ENCODE results near the gene RASGRF1. TPM values are rescaled to one million over a fixed set of nuclear protein-coding genes. Genes with fewer than 3 reads are reported as not detected.

Gene RASGRF1
- total RNA-seq, 2 donors from 2014 or later: 0.09 to 1.1 TPM

DNA sequence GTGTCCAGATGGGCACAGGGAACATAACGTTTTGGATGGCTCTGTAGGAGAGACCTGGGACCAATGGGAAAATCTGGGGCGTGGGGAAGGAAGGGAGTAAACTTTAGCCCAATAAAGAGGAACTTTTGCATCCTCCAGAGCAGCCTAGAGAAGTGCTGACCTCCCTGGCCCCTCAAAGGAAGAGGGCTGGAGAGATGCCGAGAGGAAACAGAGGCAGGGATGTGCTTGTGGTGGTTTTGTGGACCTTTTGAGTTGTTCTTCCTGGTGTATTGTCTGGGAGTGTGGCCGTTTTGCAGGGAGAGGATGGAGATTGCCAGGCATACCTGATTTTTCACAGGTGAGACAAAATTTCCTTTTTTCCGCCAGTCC is 155.9 kb downstream of the RASGRF1 start:
- Histone ChIP-seq H3K4me3 (no peak overlapping the region), H3K27ac (peak overlapping the region; percentile 72 to 82), H3K4me1 (replicated peaks) (peaks cover 41% of the 10 kb centered on the region), H3K27me3 (replicated peaks; ENCODE audit: insufficient read depth) (no peaks in the 10 kb centered on the region), H3K9me3 (no peaks in the 10 kb centered on the region), H3K36me3 (no peaks in the 10 kb centered on the region)
- intact Hi-C loops (cut with DNase I): no loop called here
- TF ChIP-seq, protein P1, sequence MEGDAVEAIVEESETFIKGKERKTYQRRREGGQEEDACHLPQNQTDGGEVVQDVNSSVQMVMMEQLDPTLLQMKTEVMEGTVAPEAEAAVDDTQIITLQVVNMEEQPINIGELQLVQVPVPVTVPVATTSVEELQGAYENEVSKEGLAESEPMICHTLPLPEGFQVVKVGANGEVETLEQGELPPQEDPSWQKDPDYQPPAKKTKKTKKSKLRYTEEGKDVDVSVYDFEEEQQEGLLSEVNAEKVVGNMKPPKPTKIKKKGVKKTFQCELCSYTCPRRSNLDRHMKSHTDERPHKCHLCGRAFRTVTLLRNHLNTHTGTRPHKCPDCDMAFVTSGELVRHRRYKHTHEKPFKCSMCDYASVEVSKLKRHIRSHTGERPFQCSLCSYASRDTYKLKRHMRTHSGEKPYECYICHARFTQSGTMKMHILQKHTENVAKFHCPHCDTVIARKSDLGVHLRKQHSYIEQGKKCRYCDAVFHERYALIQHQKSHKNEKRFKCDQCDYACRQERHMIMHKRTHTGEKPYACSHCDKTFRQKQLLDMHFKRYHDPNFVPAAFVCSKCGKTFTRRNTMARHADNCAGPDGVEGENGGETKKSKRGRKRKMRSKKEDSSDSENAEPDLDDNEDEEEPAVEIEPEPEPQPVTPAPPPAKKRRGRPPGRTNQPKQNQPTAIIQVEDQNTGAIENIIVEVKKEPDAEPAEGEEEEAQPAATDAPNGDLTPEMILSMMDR (IDR thresholded peaks at IDR 0.05): no peak
- TF ChIP-seq POLR2A (IDR thresholded peaks at IDR 0.05): no peak
- TF ChIP-seq POLR2AphosphoS5 (IDR thresholded peaks at IDR 0.05): no peak
- DNase-seq (ENCODE audit: low spot score): no peak
- 67% methylated on average over 5 of the region's 5 CpGs for WGBS

DNA sequence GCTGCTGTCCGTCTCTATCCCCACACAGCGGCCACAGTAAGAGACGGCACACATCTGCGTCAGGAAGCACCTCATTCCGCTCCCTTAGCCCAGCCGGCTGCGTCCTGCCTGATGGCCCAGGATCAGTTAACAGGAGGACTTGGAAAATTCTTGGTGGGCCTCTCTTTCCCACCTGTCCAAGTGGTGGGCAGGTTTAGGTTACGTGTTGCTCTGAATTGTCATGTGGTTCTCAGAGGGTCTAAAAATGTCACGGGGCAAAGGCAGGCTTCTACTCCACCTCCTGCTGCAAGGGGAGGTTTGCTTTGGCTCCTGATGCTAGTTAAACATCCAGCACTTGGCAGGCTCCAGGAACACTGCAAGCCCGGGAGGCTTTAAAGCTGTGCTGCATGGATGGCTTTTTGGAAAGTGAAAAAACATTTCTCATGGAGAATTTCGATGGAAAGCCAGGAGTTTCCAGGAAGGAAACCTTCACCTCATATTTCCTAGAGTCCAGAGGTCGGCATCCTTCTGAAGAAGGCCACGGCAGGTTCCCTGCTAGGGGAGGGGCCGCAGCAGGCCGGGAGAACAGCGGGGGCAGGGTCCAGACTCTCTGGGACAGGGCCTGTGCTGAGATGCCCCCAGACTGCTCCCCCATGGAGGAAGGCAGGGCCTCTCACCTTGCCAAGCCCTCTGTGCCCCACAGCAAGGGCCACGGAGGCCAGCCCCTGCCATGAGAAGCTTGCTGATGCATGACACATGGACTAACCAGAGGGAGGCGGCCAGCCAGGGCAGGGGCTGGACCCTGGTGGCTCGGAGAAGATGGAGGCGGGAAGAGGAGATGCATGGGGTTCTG is 156.5 kb downstream of the RASGRF1 start:
- Histone ChIP-seq H3K4me3 (no peak overlapping the region), H3K4me1 (replicated peaks) (peaks cover 41% of the 10 kb centered on the region)
- intact Hi-C loops (cut with DNase I): no loop called here

DNA sequence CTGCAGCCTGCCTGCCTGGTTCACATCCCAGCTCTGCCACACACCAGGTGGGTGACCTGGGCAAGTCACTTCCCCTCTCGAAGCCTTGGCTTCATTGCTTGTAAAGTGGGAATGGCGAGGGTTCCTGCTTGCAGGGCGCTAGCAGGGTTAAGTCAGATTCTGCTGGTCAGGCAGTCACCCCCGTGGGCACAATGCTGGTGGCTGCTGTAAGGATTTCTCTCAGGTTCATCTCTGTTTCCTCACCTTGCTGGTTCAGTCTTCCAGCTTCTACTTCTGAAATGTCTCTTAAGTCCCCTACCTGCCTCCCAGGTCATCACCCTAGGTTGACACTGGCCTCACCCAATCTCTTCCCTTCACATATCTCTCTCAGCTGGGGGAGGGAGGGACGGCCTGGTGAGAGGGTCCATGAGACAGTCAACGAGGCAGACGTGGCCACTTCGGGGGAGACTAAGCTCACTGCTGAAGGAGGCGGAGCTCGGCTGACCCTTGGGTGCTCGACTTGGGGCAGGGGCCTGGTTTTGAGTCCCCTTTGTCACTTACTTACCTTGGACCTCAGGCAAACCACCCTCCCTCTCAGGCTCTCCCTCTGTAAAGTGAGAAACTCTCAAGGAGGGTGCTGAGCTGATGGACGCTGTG is 157.3 kb downstream of the RASGRF1 start:
- Histone ChIP-seq H3K27ac (peak overlapping the region; percentile 82 to 83), H3K4me1 (replicated peaks) (peaks cover 41% of the 10 kb centered on the region), H3K36me3 (no peaks in the 10 kb centered on the region), H3K27me3 (replicated peaks; ENCODE audit: insufficient read depth) (no peaks in the 10 kb centered on the region), H3K4me3 (no peak overlapping the region), H3K9me3 (no peaks in the 10 kb centered on the region)
- intact Hi-C loops (cut with DNase I): no loop called here
- DNase-seq (ENCODE audit: low spot score): no peak
- TF ChIP-seq POLR2A (IDR thresholded peaks at IDR 0.05) (no peak), POLR2AphosphoS5 (IDR thresholded peaks at IDR 0.05) (no peak)
- WGBS: 59% methylated on average over 12 of the region's 12 CpGs

More for the DNA sequence above, 156.5 kb downstream of the RASGRF1 start:
- H3K36me3 ChIP-seq: no peaks in the 10 kb centered on the region
- TF ChIP-seq POLR2A (IDR thresholded peaks at IDR 0.05) (no peak), POLR2AphosphoS5 (IDR thresholded peaks at IDR 0.05) (peak; percentile 81)
- TF ChIP-seq, protein P1 (IDR thresholded peaks at IDR 0.05): no peak
- peak overlapping the region; percentile 72 to 82 for H3K27ac ChIP-seq
- DNase-seq (ENCODE audit: low spot score): peak; percentile 80
- H3K27me3 ChIP-seq (replicated peaks; ENCODE audit: insufficient read depth): no peaks in the 10 kb centered on the region
- no peaks in the 10 kb centered on the region for H3K9me3 ChIP-seq
- WGBS: 28% methylated on average over 18 of the region's 20 CpGs

DNA sequence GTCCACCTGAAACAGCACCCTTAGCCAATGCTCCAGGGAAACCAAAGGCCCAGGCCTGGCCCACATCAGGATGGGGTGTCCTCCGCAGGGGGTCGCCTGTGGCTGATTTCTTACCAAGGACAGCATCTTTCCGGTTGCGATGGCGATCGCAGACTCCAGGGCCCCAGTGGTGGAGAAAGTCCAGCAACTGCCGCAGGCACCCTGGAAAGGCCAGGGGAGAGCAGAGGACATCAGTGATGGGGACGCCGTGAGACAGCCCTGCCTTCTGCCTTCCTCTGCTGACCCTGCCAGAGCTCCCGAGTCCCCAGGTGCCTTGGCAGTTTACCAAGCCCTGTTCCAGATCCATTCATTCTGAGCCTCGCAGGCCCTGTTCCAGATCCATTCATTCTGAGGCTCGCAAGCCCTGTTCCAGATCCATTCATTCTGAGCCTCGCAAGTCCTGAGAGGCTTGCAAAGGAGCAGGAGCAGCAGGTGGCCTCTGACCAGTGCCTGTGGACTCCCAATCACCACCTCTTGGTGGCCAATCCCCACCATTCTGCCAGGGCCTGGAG is 158.2 kb downstream of the RASGRF1 start:
- peak overlapping the region; percentile 82 to 83 for H3K27ac ChIP-seq
- TF ChIP-seq POLR2A (IDR thresholded peaks at IDR 0.05) (no peak), POLR2AphosphoS5 (IDR thresholded peaks at IDR 0.05) (no peak)
- TF ChIP-seq, protein P1 (IDR thresholded peaks at IDR 0.05): no peak
- no peaks in the 10 kb centered on the region for H3K27me3 ChIP-seq (replicated peaks; ENCODE audit: insufficient read depth)
- intact Hi-C loops (cut with DNase I): no loop called here
- 69% methylated on average over 13 of the region's 13 CpGs for WGBS
- no peaks in the 10 kb centered on the region for H3K9me3 ChIP-seq
- H3K4me3 ChIP-seq: no peak overlapping the region
- no peaks in the 10 kb centered on the region for H3K36me3 ChIP-seq
- DNase-seq (ENCODE audit: low spot score): no peak
- peaks cover 41% of the 10 kb centered on the region for H3K4me1 ChIP-seq (replicated peaks)

DNA sequence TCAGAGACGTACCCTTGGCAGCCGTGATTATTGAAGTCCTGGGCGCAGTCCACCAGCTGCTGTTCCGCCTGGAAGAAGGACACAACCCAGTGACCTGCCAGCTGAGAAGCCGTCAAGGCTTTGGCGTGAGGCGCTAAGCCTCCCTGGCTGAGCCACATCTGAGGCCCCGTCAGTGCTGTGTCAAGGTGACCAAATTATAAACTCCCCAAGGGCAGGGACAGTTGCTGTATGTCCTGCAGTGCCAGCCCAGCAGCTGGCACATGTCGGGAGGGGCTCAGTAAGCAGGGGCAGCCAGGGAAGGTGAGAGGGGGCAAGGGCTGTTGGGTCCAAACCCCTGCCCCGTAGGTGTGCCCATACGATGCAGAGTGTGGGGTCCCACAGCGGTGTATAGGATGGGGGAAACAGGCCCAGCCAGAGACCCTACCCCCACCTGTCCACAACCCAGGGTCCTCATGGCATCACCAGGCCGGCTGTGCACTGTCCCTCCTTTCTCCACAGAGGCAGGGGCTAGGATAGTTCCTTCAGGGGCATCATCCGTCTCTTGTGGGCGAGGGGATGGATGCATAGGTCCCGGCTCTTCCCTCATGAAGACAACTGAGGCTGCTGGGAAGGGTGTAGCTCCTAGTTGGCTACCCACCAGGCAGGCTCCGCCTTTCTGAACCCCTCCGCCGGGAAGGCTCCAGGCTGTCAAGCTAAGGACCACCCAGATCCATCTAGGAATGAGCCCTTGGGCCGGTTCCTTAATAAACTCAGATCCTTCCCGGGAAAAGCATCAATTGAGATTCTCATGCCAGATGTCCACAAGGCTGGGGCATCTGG is 158.9 kb downstream of the RASGRF1 start:
- 49% methylated on average over 19 of the region's 21 CpGs for WGBS
- no peaks in the 10 kb centered on the region for H3K36me3 ChIP-seq
- H3K27ac ChIP-seq: peak overlapping the region; percentile 82 to 83
- intact Hi-C loops (cut with DNase I): no loop called here
- peak; percentile 37 for DNase-seq (ENCODE audit: low spot score)
- H3K27me3 ChIP-seq (replicated peaks; ENCODE audit: insufficient read depth): no peaks in the 10 kb centered on the region
- no peak overlapping the region for H3K4me3 ChIP-seq
- TF ChIP-seq POLR2A (IDR thresholded peaks at IDR 0.05) (no peak), POLR2AphosphoS5 (IDR thresholded peaks at IDR 0.05) (no peak)
- TF ChIP-seq, protein P1 (IDR thresholded peaks at IDR 0.05): no peak
- H3K4me1 ChIP-seq (replicated peaks): peaks cover 41% of the 10 kb centered on the region
- H3K9me3 ChIP-seq: no peaks in the 10 kb centered on the region

Data from prostate gland (tissue), 2 donors.